ENCODE results near the gene SH2D1B. TPM values are rescaled to one million over a fixed set of nuclear protein-coding genes. Genes with fewer than 3 reads are reported as not detected.

Gene SH2D1B
- polyA plus RNA-seq, 1 of the 3 experiments (the other 2 are of a cell fraction), result not detected

DNA sequence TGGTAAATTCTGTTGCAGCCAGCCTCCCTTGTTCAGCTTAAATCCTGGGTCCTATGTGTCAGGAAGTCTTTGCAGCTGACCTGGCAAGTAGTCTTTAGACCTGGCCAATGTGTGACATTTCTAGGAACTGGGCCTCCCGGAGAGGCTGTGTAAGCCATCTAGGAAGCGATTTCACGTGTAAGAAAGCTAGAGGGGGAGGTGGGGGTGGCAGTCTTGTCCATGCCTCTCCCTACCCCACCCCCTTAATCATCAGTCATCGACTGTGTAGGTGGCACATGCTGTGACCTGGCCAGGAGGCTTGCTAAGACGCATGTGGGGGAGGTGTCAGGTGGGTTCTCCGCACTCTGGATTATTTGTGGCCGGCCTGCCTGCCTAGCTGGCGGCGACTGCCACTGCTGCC is 22.0 kb downstream of the SH2D1B start:
- H3K4me3 ChIP-seq (ENCODE audit: low read depth in 2 of 2, low read length in 1 of 2), result no peak overlapping the region
- no peak overlapping the region for H2AFZ ChIP-seq (ENCODE audit: low read depth)
- WGBS (ENCODE audit: low lambda C conversion rate), result 79% methylated on average over 9 of the region's 9 CpGs
- H3K4me2 ChIP-seq, result no peak overlapping the region
- no peaks in the 10 kb centered on the region for H3K9me3 ChIP-seq
- CTCF ChIA-PET, result interaction anchor here (1.0 to 6.2 kb wide), 8 partner anchors 12 to 597 kb away, joined by 3 to 63 read pairs (median 3); no protein-coding TSS in a partner anchor
- no peaks in the 10 kb centered on the region for H3K36me3 ChIP-seq (replicated peaks in 1 of 2; ENCODE audit: control insufficient read depth in 1 of 2, insufficient read depth in 2 of 2, low read length in 1 of 2)
- H3F3A ChIP-seq (replicated peaks; ENCODE audit: insufficient read depth), result peaks cover 5% of the 10 kb centered on the region
- no peak for TF ChIP-seq EP300 (IDR thresholded peaks at IDR 0.05; ENCODE audit: borderline replicate concordance in 1 of 2, low read depth in 1 of 2, low read length in 1 of 2)
- TF ChIP-seq, protein P1, sequence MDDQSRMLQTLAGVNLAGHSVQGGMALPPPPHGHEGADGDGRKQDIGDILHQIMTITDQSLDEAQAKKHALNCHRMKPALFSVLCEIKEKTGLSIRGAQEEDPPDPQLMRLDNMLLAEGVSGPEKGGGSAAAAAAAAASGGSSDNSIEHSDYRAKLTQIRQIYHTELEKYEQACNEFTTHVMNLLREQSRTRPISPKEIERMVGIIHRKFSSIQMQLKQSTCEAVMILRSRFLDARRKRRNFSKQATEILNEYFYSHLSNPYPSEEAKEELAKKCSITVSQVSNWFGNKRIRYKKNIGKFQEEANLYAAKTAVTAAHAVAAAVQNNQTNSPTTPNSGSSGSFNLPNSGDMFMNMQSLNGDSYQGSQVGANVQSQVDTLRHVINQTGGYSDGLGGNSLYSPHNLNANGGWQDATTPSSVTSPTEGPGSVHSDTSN (IDR thresholded peaks at IDR 0.05), result no peak
- TF ChIP-seq RAD21 (IDR thresholded peaks at IDR 0.05; ENCODE audit: low read length), result no peak
- TF ChIP-seq GABPA (IDR thresholded peaks at IDR 0.05; ENCODE audit: low read depth), result no peak
- no peak for TF ChIP-seq RXRA (IDR thresholded peaks at IDR 0.05; ENCODE audit: borderline replicate concordance, low read depth)
- TF ChIP-seq, protein P2, sequence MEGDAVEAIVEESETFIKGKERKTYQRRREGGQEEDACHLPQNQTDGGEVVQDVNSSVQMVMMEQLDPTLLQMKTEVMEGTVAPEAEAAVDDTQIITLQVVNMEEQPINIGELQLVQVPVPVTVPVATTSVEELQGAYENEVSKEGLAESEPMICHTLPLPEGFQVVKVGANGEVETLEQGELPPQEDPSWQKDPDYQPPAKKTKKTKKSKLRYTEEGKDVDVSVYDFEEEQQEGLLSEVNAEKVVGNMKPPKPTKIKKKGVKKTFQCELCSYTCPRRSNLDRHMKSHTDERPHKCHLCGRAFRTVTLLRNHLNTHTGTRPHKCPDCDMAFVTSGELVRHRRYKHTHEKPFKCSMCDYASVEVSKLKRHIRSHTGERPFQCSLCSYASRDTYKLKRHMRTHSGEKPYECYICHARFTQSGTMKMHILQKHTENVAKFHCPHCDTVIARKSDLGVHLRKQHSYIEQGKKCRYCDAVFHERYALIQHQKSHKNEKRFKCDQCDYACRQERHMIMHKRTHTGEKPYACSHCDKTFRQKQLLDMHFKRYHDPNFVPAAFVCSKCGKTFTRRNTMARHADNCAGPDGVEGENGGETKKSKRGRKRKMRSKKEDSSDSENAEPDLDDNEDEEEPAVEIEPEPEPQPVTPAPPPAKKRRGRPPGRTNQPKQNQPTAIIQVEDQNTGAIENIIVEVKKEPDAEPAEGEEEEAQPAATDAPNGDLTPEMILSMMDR (IDR thresholded peaks at IDR 0.05), result no peak
- no peak for TF ChIP-seq TEAD4 (IDR thresholded peaks at IDR 0.05; ENCODE audit: borderline replicate concordance, insufficient read depth)
- TF ChIP-seq YY1 (IDR thresholded peaks at IDR 0.05; ENCODE audit: low read depth), result no peak
- TF ChIP-seq MEF2A (IDR thresholded peaks at IDR 0.05; ENCODE audit: borderline replicate concordance, low read depth), result no peak
- TF ChIP-seq, protein P3, sequence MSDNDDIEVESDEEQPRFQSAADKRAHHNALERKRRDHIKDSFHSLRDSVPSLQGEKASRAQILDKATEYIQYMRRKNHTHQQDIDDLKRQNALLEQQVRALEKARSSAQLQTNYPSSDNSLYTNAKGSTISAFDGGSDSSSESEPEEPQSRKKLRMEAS (IDR thresholded peaks at IDR 0.05; ENCODE audit: low read depth), result no peak
- no peak for TF ChIP-seq ELF1 (IDR thresholded peaks at IDR 0.05)
- no peak for TF ChIP-seq FOSL2 (IDR thresholded peaks at IDR 0.05; ENCODE audit: borderline replicate concordance, low read depth)
- TF ChIP-seq, protein P4, sequence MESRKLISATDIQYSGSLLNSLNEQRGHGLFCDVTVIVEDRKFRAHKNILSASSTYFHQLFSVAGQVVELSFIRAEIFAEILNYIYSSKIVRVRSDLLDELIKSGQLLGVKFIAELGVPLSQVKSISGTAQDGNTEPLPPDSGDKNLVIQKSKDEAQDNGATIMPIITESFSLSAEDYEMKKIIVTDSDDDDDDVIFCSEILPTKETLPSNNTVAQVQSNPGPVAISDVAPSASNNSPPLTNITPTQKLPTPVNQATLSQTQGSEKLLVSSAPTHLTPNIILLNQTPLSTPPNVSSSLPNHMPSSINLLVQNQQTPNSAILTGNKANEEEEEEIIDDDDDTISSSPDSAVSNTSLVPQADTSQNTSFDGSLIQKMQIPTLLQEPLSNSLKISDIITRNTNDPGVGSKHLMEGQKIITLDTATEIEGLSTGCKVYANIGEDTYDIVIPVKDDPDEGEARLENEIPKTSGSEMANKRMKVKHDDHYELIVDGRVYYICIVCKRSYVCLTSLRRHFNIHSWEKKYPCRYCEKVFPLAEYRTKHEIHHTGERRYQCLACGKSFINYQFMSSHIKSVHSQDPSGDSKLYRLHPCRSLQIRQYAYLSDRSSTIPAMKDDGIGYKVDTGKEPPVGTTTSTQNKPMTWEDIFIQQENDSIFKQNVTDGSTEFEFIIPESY (IDR thresholded peaks at IDR 0.05; ENCODE audit: borderline replicate concordance, low read depth), result no peak
- no peak for TF ChIP-seq TCF12 (IDR thresholded peaks at IDR 0.05)
- TF ChIP-seq GATA2 (CRISPR knock-in tag; IDR thresholded peaks at IDR 0.05), result no peak
- no peak for TF ChIP-seq SMC3 (IDR thresholded peaks at IDR 0.05; ENCODE audit: low read depth, low read length)
- no peak for TF ChIP-seq MXI1 (IDR thresholded peaks at IDR 0.05; ENCODE audit: low read depth, low read length)
- TF ChIP-seq POLR2AphosphoS5 (IDR thresholded peaks at IDR 0.05; ENCODE audit: low read depth, low read length), result no peak
- TF ChIP-seq RCOR1 (IDR thresholded peaks at IDR 0.05; ENCODE audit: low read length), result no peak
- TF ChIP-seq EZH2phosphoT487 (IDR thresholded peaks at IDR 0.05; ENCODE audit: borderline replicate concordance, low read depth), result no peak
- H3K4me1 ChIP-seq (ENCODE audit: control insufficient read depth in 1 of 2, insufficient read depth in 2 of 2, low read depth in 1 of 2, low read length in 1 of 2), result peaks cover 0 to 19% of the 10 kb centered on the region in 2 experiments; a peak in 1 of 4 replicates
- no peak for DNase-seq
- H3K27ac ChIP-seq (ENCODE audit: low read depth in 2 of 2, low read length in 1 of 2), result no peak overlapping the region
- POLR2A ChIA-PET, result no interaction called here
- peaks cover 4% of the 10 kb centered on the region; the same call in 1 of the 2 replicates for H3K27me3 ChIP-seq (ENCODE audit: insufficient read depth)
- H3K79me2 ChIP-seq (ENCODE audit: insufficient read depth), result no peaks in the 10 kb centered on the region
- no peaks in the 10 kb centered on the region for H3K9me2 ChIP-seq
- H4K20me1 ChIP-seq (ENCODE audit: insufficient read depth), result no peaks in the 10 kb centered on the region
- H3K9ac ChIP-seq, result no peak overlapping the region

Data from SK-N-SH (cell line).